Femur (tissue), 1 donor: ENCODE results near the gene OR5H6.
"Not testable (repeated sequence)": the region's sequence is repeated elsewhere in the genome, so short reads cannot be mapped to it uniquely, and the experiment has no call there.

ENCODE experiments used
- DNase-seq: peaks from one replicate; pipeline ENCODE4 v3.0.0-alpha.2; 2017

OR5H6 gene

DNA sequence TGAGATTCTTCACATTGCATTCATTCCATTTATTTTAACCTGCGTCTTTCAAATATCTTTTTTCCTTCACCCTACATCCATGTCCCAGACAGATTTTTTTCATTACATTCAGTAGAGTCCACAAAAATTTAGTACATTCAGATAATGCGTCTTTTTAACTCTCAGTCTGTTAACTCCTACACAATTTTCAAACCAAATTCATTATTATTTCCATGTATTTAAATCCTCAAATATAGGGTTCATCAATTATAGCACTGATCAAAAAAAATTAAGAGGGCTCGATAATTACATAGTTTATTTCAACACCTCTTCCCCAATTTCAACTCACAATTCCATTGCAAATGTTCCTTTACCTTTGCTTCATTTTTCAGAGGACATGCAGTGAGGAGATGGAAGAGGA lies at the start of gene OR5H6:
Gene OR5H6, plus strand, starts transcription at position 301 of the 400 bp plus-strand sequence. Its CDS starts 89 bp downstream, at position 390.
- DNase-seq = no peak

DNA sequence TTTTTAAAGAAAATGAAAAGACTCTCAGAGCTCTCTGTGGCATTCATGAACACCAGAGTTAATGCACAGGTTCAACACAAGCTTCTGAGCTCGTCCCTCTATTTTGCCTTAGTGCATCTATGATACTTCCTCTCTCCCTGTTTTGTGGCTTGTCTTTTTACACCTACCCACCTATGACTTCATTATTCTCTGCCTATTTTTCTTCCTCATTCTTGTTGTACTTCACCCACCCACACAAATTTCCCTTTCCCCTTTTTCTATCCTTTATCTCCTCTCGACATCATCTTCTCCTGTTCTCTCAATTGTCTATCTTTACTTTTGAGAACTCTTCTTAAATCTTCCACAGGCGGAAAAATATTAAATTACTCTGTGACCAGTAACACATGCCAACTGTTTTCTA lies 49.0 kb upstream of the OR5H6 start:
- DNase-seq = no peak

DNA sequence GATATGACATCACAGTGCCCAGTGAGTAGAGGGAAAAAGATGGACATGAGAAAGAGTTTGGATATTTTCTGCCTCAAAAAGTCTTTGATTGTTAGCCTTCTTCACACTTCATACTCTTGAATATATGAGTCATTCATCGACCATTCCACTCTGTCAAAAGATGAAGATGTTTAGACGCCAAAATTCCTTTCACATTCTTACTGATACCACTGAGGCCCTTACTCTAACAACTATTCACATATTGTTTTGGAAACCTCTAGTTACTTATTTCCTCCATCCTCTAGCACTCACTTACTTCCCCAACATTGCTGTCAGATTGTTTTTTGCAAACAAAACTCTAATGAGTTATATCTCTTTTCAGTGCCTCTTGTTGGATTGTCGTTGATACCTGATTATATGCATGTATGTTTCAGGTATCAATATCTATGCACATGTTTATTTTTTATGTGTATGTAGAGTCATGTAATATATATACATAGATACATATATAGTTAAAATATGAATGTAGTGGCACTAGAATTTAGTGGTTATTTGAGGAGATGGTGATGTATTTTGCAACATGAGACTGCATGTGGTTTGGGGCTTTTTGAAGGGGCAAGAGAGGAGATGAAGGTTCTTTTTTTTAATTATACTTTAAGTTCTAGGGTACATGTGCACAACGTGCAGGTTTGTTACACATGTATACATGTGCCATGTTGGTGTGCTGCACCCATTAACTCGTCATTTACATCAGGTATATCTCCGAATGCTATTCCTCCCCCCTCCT lies 40.0 kb upstream of the OR5H6 start:
- no peak for DNase-seq

DNA sequence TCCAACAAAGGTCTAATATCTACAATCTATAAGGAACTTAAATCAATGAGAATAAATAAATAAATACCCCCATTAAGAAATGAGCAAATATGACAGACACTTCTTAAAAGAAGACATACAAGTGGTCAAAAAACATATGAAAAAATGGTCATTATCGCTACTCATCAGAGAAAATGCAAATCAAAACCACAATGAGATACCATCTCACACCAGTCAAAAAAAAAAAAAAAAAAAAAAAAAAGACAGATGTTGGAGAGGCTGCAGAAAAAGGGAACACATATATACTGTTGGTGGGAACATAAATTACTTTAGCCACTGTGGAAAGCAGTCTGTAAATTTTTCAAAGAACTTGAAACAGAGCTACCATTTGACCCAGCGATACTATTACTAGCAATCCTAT lies 31.6 kb upstream of the OR5H6 start:
- no peak for DNase-seq

DNA sequence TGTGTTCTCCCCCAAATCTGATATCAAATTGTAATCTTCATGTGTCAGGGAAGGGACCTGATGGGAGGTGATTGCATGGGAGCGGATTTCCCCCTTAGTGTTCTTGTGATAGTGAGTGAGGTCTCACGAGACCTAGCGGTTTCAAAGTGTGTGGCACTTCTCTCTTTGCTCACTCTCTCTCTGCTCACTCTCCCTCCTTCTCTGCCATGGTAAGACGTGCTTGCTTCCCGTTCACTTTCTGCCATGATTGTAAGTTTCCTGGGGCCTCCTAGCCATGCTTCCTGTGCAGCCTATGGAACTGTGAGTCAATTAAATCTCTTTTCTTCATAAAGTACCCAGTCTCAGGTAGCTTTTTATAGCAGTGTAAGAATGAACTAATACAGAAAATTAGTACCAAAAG lies 30.6 kb upstream of the OR5H6 start:
- no peak for DNase-seq

DNA sequence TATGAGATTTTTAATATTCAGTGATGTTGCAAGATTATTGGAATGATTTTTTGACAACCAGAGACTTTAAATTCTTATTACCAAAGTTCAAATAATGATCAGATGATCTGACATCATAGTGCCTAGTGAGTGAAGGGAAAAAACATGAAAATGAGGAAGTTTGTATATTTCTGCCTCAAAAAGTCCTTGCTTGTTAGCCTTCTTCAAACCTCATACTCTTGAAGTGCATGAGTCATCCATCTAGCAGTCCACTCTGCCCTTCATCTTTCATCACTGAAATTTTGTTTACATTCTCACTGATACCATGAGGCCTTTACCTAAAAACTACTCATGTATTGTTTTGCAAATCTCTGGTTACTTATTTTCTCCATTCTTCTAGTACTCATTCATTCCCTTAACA lies 23.9 kb upstream of the OR5H6 start:
- no peak for DNase-seq

DNA sequence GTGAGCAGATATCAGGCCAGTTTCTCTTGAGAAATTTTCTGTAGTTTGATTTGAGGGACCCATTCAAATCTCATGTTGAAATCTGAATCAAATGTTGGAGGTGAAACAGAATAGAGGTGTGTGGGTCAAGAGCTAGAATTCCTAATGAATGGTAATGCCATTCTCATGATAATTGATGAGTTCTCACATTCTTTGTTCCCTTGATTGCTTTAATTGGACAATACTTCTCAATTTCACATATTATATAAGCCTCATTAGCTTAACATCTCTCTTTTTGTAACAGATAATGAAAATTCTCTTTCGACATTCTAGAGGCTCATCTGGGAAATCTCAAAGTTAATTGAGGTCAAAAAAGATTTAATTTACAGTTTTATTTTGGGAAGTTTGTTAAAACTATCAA lies 21.9 kb upstream of the OR5H6 start:
- DNase-seq = no peak

DNA sequence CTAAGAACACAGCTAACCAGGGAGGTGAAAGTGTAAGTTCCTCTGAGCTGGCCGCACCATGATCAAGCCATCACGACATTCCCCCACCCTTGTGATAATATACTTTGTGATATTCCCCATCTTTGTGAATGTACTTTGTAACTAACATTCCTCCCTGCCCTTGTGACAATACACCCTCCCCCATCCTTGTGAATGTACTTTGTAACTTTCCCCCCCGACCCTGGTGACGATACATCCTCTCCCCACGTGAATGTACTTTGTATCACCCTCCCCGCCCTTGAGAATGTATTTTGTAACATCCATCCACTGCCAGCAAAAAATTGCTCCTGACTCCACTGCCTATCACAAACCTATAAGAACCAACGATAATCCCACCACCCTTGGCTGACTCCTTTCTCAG lies 20.2 kb upstream of the OR5H6 start:
- DNase-seq = no peak

DNA sequence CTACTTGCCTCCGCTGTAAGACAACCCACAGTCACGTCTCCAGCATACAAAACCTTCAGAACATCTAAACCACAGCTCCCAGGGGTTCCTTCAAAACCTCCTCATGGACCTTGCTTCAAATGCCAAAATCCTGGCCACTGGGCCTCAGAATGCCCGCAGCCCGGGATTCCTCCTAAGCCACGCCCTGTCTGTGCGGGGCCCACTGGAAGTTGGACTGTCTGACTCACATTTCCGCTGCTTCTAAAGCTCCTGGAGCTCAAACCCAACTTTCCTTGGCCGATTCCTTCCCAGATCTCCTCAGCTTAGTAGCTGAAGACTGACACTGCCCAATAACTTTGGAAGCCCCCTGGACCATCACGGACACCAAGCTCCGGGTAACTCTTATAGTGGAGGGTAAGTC lies 17.9 kb upstream of the OR5H6 start:
- no peak for DNase-seq

DNA sequence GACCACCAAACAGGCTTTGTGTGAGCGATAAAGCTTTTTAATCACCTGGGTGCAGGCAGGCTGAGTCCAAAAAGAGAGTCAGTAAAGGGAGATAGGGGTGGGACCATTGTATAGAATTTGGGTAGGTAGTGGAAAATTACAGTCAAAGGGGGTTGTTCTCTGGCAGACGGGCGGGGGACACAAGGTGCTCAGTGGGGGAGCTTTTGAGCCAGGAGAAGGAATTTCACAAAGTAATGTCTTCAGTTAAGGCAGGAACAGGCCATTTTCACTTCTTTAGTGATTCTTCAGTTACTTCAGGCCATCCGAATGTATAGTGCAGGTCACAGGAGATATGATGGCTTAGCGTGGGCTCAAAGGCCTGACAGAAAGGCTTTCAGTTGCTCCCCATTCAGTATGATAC lies 8.0 kb upstream of the OR5H6 start:
- not testable (repeated sequence) for DNase-seq

DNA sequence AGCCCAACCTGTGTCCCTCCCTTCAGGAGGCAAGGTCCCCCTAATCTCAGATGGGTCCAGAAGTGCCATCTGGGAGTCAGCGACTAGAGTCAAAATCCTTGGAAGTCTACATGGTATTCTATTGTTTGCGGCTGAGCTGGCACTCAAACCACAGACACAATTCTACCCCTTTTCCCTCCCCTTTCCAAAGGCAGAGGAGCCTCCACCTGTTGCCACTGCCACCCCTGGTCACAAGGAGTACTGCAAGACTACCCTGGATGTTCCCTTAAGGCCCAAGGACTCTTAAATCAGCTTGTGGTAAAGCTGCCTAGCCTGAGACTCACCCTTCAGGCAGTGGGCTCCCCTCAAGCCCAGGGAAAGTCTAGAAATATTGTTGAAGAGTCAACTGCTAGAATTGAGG lies 4.3 kb upstream of the OR5H6 start:
- DNase-seq = no peak

DNA sequence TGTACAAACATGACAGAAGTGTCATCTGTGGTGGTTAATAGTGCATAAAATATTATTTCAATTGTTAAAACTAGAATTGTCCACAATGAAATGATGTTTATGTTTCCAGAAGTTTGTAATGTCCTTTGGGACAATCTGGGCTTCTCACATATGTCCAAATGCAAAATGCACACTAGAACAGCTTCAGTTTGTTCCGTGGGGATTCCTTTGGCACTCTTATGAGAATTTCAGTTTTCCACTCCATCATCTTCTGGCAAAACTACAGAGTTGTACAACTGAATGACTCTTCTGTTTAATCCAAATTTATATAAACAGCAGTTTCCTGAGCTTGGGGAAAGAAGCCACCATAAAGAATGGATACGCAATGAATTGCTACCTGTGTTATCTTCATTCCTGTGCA lies 2.0 kb upstream of the OR5H6 start:
- DNase-seq = no peak

DNA sequence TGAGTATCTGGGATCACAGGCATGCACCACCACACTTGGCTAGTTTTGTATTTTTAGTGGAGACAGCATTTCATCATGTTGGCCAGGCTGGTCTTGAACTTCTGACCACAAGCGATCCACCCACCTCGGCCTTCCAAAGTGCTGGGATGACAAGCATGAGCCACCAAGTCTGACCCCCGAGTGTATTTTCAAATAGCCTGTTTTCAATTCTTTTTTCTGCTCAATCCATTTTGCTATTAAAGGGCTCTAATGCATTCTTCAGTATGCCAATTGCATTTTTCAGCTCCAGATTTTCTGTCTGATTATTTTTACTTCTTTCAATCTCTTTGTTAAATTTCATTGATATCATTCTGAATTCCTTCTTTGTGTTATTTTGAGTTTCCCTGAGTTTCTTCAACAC lies 5.8 kb downstream of the OR5H6 start:
- no peak for DNase-seq

DNA sequence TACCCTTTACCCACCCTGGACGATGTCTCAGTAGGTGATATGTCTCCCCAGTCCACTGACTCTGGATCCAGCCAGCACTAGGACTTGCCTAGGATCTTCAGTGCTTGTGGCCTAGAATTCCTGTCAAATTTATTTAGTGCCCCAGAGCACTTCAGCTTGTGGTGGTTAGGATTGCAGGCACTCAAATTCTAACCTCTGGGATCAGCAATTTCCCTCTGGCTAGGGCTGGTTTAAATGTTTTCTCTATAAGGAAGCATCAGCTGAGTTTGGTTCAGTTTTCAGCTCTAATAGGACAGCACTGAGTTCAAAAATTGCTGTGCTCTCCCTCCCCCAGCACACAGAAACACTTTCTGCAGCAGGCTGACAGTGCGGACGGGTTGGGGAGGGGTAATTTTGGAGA lies 8.1 kb downstream of the OR5H6 start:
- DNase-seq = no peak

DNA sequence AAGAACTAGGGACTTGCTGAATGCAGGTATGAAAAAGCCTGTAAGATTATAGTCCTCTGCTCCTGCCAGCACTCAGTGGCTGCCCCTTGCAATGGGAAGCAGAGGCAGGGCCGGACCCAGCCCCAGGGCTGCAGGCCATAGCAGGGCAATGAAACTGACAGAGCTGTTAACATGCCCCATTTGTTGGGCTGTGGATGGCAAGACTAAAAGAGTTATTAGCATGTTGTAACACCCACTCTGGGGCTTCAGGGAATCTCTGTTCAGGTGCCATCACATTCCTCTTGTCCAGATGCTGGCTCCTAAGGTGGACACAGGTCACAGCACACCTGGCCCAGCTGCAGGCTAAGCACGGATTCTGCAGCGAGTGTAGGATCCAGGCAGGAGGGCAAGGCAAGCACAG lies 10.9 kb downstream of the OR5H6 start:
- DNase-seq = no peak

DNA sequence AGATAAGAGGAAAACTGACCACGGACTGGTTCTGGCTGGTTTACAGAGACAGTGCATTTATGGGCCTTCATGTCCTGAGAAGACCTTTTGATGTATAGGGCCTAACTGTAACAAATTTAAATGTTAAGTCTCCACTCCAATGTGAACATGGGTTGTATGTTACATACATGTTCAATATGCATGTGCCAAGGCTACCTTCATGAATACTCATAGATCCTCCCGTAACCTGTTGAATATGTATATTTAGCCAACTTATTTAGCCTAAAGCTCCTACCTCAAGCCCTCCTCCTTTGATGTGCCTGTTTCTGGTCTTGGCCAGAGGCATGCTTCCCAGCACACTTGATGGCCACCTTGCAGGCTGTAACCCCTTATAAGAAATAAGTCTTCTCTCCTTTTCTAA lies 18.2 kb downstream of the OR5H6 start, which contains the start of gene OR5H2:
Gene OR5H2, plus strand, starts transcription at position 301 of the 400 bp plus-strand sequence. CDS start 398 bp downstream, outside the sequence.
- no peak for DNase-seq

DNA sequence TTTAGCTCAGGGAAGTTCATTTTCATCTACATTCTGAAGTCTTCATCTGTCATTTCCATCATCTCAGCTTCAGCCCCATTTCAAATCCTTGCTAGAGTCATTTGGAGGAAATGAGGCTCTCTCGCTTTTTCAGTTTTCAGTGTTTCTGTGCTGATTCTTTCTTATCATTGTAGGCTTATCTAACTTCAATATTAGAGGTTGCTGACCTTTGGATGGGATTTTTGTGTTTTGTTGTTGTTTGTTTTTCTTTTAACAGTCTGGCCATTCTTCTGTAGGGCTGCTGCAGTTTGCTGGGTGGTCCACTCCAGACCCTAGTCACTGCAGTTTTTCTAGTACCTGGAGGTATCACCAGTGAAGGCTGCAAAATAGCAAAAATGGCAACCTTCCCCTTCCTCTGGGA lies 26.9 kb downstream of the OR5H6 start:
- DNase-seq = no peak

DNA sequence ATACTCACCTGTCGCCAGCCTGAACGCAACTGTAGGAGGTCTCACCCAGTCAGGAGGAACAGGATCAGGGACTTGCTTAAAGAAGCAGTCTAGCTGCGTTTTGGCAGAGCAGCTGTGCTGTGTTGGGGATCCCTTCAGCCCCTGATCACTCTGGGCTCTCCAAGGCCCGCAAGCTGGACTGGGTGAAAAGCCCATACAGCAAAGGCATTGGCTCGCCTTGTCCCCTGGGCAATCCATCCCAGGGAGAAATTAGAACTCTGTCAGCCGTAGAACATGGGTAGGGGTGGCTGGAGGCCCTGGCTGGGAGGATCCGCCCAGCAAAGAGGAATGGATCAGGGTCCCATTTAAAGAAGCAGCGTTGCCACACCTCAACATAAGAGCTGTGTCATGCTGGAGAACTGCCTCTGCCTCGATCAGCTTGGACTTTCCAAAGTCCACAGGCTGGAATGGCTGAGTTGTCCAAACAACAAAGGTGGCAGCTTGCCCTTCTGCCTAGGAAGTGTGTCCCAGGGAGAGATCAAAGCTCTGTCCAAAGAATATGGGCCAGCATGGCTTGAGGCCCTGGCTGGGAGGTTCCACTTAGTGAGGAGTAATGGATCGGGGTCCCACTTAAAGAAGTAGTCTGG lies 27.4 kb downstream of the OR5H6 start:
- no peak for DNase-seq
